ENCODE results near the gene BBIP1.

Gene BBIP1

DNA sequence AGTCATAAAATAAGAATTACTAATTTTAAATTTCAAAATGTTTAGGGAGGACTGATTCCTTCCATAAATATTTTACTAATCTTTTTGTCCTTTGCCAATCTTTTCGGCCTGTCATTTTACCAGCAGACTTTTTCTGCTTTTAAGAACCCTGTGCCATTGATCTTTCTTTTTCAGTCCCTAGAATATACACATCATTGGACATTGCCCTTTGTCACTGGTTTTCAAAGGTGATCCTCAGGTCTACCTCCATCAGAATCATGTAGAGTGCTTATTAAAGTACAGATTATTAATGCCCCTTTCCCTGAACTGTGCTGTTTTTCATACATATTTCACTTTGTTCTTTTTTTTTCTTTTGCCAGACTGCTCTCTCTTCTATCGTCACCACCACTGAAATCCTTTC is 44.2 kb upstream of the BBIP1 start:
- no peak for DNase-seq (ENCODE audit: low read depth)
- no peak overlapping the region for H3K4me3 ChIP-seq (ENCODE audit: control insufficient read depth, low read depth, low read length)
- TF ChIP-seq, protein P1, sequence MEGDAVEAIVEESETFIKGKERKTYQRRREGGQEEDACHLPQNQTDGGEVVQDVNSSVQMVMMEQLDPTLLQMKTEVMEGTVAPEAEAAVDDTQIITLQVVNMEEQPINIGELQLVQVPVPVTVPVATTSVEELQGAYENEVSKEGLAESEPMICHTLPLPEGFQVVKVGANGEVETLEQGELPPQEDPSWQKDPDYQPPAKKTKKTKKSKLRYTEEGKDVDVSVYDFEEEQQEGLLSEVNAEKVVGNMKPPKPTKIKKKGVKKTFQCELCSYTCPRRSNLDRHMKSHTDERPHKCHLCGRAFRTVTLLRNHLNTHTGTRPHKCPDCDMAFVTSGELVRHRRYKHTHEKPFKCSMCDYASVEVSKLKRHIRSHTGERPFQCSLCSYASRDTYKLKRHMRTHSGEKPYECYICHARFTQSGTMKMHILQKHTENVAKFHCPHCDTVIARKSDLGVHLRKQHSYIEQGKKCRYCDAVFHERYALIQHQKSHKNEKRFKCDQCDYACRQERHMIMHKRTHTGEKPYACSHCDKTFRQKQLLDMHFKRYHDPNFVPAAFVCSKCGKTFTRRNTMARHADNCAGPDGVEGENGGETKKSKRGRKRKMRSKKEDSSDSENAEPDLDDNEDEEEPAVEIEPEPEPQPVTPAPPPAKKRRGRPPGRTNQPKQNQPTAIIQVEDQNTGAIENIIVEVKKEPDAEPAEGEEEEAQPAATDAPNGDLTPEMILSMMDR (conservative IDR thresholded peaks at IDR 0.05; ENCODE audit: control insufficient read depth, insufficient read depth, low read depth, low read length) = no peak

DNA sequence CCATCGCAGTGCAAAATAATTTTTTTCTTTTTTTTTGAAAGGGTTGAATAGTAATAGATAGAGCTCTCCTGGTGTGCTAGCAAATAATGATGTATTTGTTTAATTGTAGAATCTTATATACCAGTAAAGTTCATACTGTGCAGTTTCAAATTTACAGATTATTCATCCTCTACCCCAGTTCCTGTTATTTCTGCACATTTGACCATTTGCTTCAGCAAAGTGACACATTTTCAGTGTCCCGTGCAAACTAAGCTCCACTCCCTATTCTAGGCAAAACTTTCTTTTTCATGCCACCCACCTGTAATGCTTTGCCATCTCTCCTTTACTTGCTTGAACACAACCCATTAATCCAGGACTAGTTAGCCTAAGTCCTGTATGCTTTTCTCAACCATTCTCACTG is 43.5 kb upstream of the BBIP1 start:
- H3K4me3 ChIP-seq (ENCODE audit: control insufficient read depth, low read depth, low read length) = no peak overlapping the region
- TF ChIP-seq, protein P1 (conservative IDR thresholded peaks at IDR 0.05; ENCODE audit: control insufficient read depth, insufficient read depth, low read depth, low read length) = no peak
- DNase-seq (ENCODE audit: low read depth) = no peak

DNA sequence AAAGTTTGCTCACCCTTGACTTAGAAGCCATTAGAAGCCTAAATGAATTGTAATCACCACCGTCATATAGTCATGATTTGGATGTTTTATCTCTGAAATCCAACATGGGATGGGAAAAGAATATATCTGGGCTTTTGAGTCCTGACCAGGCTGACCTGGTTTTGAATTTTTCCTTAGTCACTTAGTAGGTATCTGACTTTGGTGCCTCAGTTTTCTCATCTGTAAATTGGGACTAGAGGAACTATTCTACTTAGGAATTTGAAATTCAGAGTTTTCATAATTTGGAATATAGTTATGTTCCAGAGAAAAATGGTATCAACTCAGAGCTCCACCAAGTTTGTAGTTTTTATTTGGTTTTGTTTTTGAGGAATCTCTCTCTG is 41.3 kb upstream of the BBIP1 start:
- DNase-seq (ENCODE audit: low read depth) = no peak
- TF ChIP-seq, protein P1 (conservative IDR thresholded peaks at IDR 0.05; ENCODE audit: control insufficient read depth, insufficient read depth, low read depth, low read length) = no peak
- H3K4me3 ChIP-seq (ENCODE audit: control insufficient read depth, low read depth, low read length) = no peak overlapping the region

DNA sequence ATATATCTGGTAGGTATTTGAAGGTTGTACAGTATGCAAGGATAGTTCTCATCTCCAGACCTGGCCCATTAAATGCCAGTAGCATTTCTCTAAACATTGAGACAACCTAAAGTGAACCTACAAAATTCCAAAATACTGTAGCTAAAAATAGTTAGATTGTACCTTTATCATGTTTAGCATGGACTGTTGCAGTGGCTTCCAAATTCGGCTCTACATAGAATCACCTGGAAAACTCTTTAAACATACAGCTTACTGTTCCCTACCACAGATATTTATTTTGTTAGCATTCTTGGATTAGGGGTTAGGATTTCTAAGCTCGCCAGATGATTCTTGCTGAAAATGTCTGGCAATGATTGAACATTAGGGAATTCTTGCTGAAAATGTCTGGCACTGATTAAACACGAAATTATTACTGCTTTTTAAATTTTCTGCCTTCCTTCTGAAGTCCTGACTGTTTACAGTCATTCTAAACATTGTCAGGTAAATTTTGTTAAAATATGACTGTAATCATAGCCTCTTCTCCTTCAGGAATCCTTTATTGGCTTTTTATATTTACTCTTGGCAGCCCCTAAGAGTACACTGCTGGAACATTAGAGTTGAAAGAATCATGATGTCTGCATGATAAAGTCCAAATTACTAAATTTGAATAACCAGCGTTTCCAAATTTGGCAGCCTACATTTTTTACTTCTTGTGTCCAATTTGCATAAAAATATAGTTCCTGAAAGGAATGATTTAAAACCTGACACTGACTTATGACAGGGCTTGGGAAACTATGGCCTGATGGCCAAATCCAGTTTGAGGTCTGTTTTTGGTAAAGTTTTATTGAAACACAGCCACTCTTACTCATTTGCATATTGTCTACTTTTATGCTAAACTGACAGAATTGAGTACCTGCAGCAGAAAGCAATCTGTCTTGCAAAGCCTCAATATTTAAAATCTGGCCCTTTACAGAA is 40.7 kb upstream of the BBIP1 start:
- peak; percentile 11 for DNase-seq (ENCODE audit: low read depth)
- no peak overlapping the region for H3K4me3 ChIP-seq (ENCODE audit: control insufficient read depth, low read depth, low read length)
- TF ChIP-seq, protein P1 (conservative IDR thresholded peaks at IDR 0.05; ENCODE audit: control insufficient read depth, insufficient read depth, low read depth, low read length) = no peak

DNA sequence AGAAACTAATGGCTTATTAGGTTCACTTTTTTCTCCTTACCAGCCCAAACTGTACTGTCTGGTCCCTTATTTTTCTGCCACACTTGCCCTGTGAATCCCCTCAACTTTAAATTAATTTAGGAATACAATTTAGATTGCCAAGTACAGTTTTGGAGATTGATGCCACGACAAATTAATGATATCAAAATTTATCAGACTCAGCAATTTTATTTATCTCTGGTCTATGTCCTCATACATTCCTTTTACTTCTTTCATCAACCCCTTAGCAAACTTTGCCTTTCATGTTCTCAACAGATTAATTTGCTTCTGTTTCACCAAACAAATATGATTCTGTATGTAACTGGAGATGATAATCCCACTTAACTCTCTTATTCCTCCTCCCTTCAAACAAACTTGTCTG is 38.6 kb upstream of the BBIP1 start:
- no peak overlapping the region for H3K4me3 ChIP-seq (ENCODE audit: control insufficient read depth, low read depth, low read length)
- DNase-seq (ENCODE audit: low read depth) = no peak
- TF ChIP-seq, protein P1 (conservative IDR thresholded peaks at IDR 0.05; ENCODE audit: control insufficient read depth, insufficient read depth, low read depth, low read length) = no peak

DNA sequence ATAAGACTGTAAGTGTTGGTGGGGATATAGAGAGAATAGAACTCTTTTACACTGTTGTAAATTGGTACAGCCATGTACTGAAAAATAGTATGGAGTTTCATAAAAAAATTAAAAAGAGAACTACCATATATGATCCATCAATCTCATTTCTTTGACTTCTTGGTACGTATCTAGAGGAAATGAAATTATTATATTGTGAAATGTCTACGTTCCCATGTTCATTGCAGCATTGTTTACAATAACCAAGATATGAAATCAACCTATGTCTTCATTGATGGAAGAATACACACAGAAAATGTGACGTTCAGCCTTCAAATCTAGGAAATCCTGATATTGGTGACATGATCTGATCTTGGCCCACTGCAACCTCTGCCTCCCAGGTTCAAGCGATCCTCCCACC is 32.4 kb upstream of the BBIP1 start:
- TF ChIP-seq, protein P1 (conservative IDR thresholded peaks at IDR 0.05; ENCODE audit: control insufficient read depth, insufficient read depth, low read depth, low read length) = no peak
- DNase-seq (ENCODE audit: low read depth) = no peak
- H3K4me3 ChIP-seq (ENCODE audit: control insufficient read depth, low read depth, low read length) = no peak overlapping the region

All from fibroblast of mammary gland (primary cell).